CD1c-positive myeloid dendritic cell (primary cell): Measurements from ENCODE around the gene GJB4.
"Not testable (repeated sequence)": the region's sequence is repeated elsewhere in the genome, so short reads cannot be mapped to it uniquely, and the experiment has no call there.

Experiments used
- DNase-seq: peaks from one replicate; pipeline ENCODE4 v3.0.0-alpha.2; 2016; ENCODE audit errors: extremely low spot score

GJB4 gene

GRCh38 chr1:34759503-34760357 lies at the start of gene GJB4:
Gene GJB4 (plus strand): TSS chr1:34759740. CDS start chr1:34761255, 1,515 bp downstream.
- DNase-seq, result no peak

GRCh38 chr1:34710812-34711211 lies 48.7 kb upstream of the GJB4 start:
- no peak for DNase-seq

- DNase-seq, result no peak
These were observed 48.1 kb upstream of the GJB4 start for GRCh38 chr1:34711485-34711884.

- DNase-seq, result no peak
These were observed 47.4 kb upstream of the GJB4 start for GRCh38 chr1:34712007-34712688.

GRCh38 chr1:34713443-34713842 lies 46.1 kb upstream of the GJB4 start:
- DNase-seq, result no peak

GRCh38 chr1:34714386-34714785 lies 45.2 kb upstream of the GJB4 start:
- no peak for DNase-seq

- DNase-seq, result no peak
These were observed 44.4 kb upstream of the GJB4 start for GRCh38 chr1:34715139-34715538.

- no peak for DNase-seq
These were observed 38.3 kb upstream of the GJB4 start for GRCh38 chr1:34721241-34721640.

GRCh38 chr1:34721646-34722355 lies 37.7 kb upstream of the GJB4 start:
- DNase-seq, result no peak

GRCh38 chr1:34726861-34727260 lies 32.7 kb upstream of the GJB4 start:
- no peak for DNase-seq

GRCh38 chr1:34730485-34730884 lies 29.1 kb upstream of the GJB4 start:
- no peak for DNase-seq

GRCh38 chr1:34732831-34733230 lies 26.7 kb upstream of the GJB4 start:
- DNase-seq, result not testable (repeated sequence)

- no peak for DNase-seq
These were observed 22.8 kb upstream of the GJB4 start for GRCh38 chr1:34736692-34737091.

GRCh38 chr1:34737236-34737635 lies 22.3 kb upstream of the GJB4 start:
- not testable (repeated sequence) for DNase-seq

GRCh38 chr1:34739613-34740012 lies 19.9 kb upstream of the GJB4 start:
- no peak for DNase-seq

GRCh38 chr1:34740161-34740868 lies 19.2 kb upstream of the GJB4 start:
- DNase-seq, result no peak

- peak; percentile 63 for DNase-seq
These were observed 16.8 kb upstream of the GJB4 start for GRCh38 chr1:34742667-34743270.

GRCh38 chr1:34743775-34744174 lies 15.8 kb upstream of the GJB4 start:
- no peak for DNase-seq

GRCh38 chr1:34744851-34745250 lies 14.7 kb upstream of the GJB4 start:
- no peak for DNase-seq

- no peak for DNase-seq
These were observed 13.9 kb upstream of the GJB4 start for GRCh38 chr1:34745666-34746065.

GRCh38 chr1:34746101-34746500 lies 13.4 kb upstream of the GJB4 start:
- DNase-seq, result no peak
